ENCODE data around the gene PGAP1.

- TF ChIP-seq CTCF (IDR thresholded peaks at IDR 0.05) (no peak), POLR2A (IDR thresholded peaks at IDR 0.05) (no peak), POLR2AphosphoS5 (IDR thresholded peaks at IDR 0.05) (no peak)
Measured at GRCh38 chr2:196944570-196944969, 18.1 kb upstream of the PGAP1 start.

All from breast epithelium (tissue), 3 donors.